GM12878 (cell line): ENCODE measurements around the gene DGKI. TPM values are rescaled to one million over a fixed set of nuclear protein-coding genes. Genes with fewer than 3 reads are reported as not detected.

Experiments
- ATAC-seq: fragments of 200-7000 bp; cut with Tn5 transposase; 3 replicates; pipeline ENCODE4 v1.9.1; 2020; ENCODE audit warnings: mild to moderate bottlenecking, moderate library complexity
- BruUV-seq: library from RNA; stranded (reverse); fragments of 400-500 nt; replicated peaks from 2 replicates; lab custom pipeline; 2021; lab: Mats Ljungman, UMichigan
- CTCF ChIA-PET: fragments of 300-600 bp; sonication (Branson Sonifier 250); formaldehyde crosslinking; extraction: SDS; loops from one replicate; lab custom pipeline; 2021; ENCODE audit warnings: inconsistent platforms; lab: Yijun Ruan, JAX
- POLR2A ChIA-PET: fragments of 350-600 bp; formaldehyde crosslinking; extraction: SDS; loops from one replicate; lab custom pipeline; 2021; ENCODE audit warnings: inconsistent platforms; lab: Charles Lee
- RAD21 ChIA-PET: fragments of 300-600 bp; sonication (Branson Sonifier 250); formaldehyde crosslinking; loops from one replicate; lab custom pipeline; 2023; ENCODE audit warnings: antibody characterized with exemption; ENCODE audit not compliant: unreplicated experiment; lab: Charles Lee
- SMC1A ChIA-PET: fragments of 300-600 bp; sonication (Branson Sonifier 250); formaldehyde crosslinking; loops from one replicate; lab custom pipeline; 2023; ENCODE audit not compliant: unreplicated experiment, uncharacterized antibody; lab: Charles Lee
- DNase-seq: peaks from one replicate; pipeline ENCODE4 v3.0.0-alpha.2; 2011; ENCODE audit warnings: low read depth, low spot score
- FAIRE-seq: peaks from 3 replicates; lab custom pipeline; 2011; peaks lifted over from hg19 to GRCh38; lab: Jason Lieb, UNC
- H2AFZ ChIP-seq: 2 replicates; pipeline ENCODE4 v1.6.0; 2011; ENCODE audit warnings: low read depth, low read length, control low read depth; ENCODE audit not compliant: control insufficient read depth
- H3K27ac ChIP-seq: 2 replicates; pipeline ENCODE4 v1.5.1; 2011; ENCODE audit warnings: control low read depth; ENCODE audit not compliant: control insufficient read depth, insufficient read depth
- H3K27me3 ChIP-seq, 2 experiments: replicated peaks in 1 of 2; 2 replicates each; pipeline versions ENCODE4 v1.6.0 to v1.6.1; 2011; ENCODE audit warnings: low read length in 1 of 2; ENCODE audit not compliant: control insufficient read depth in 2 of 2, insufficient read depth in 2 of 2
- H3K36me3 ChIP-seq, 2 experiments: 2 replicates each; pipeline ENCODE4 v1.5.1; 2011; ENCODE audit warnings: low read length in 1 of 2; ENCODE audit not compliant: control insufficient read depth in 2 of 2, insufficient read depth in 2 of 2
- H3K4me1 ChIP-seq: 2 replicates; pipeline ENCODE4 v1.6.1; 2011; ENCODE audit warnings: mild to moderate bottlenecking, low read length, moderate library complexity, mixed read lengths; ENCODE audit not compliant: control insufficient read depth, insufficient read depth
- H3K4me2 ChIP-seq: 2 replicates; pipeline ENCODE4 v1.6.0; 2011; ENCODE audit warnings: control low read depth; ENCODE audit not compliant: control insufficient read depth, insufficient read depth
- H3K4me3 ChIP-seq: fragments of 200-600 bp; sonication (generic); 2 replicates; pipeline ENCODE4 v1.5.1; 2016
- H3K79me2 ChIP-seq: 2 replicates; pipeline ENCODE4 v1.6.0; 2011; ENCODE audit warnings: low read length; ENCODE audit not compliant: control insufficient read depth, insufficient read depth
- H3K9ac ChIP-seq: 2 replicates; pipeline ENCODE4 v1.8.0; 2011; ENCODE audit warnings: low read length, control low read depth, mixed read lengths; ENCODE audit not compliant: control insufficient read depth, insufficient read depth
- H3K9me3 ChIP-seq: replicated peaks from 3 replicates; pipeline ENCODE4 v1.5.1; 2011; ENCODE audit warnings: mild to moderate bottlenecking, low read length; ENCODE audit not compliant: control insufficient read depth, insufficient read depth
- H4K20me1 ChIP-seq: 2 replicates; pipeline ENCODE4 v1.6.0; 2011; ENCODE audit not compliant: control insufficient read depth, insufficient read depth
- CBFB ChIP-seq: IDR thresholded peaks from 2 replicates; pipeline ENCODE4 v1.6.1; 2016; ENCODE audit warnings: antibody characterized with exemption, low read depth
- CHD1 ChIP-seq: IDR thresholded peaks from 2 replicates; pipeline ENCODE4 v1.6.1; 2012; ENCODE audit warnings: low read depth, low read length, improper control_type of control experiment
- ETV6 ChIP-seq, 2 experiments: fragments of 450-650 bp in 1 of 2; IDR thresholded peaks in 1 of 2; conservative IDR thresholded peaks in 1 of 2; 2 replicates each; pipeline ENCODE4 v1.6.1; 2014; ENCODE audit warnings: antibody characterized with exemption in 1 of 2, borderline replicate concordance in 1 of 2, low read depth in 1 of 2, mild to moderate bottlenecking in 1 of 2, moderate library complexity in 1 of 2
- EZH2 ChIP-seq: IDR thresholded peaks from 2 replicates; pipeline ENCODE4 v1.6.1; 2012; ENCODE audit warnings: low read depth, mild to moderate bottlenecking, control low read depth, inconsistent platforms, low read length, borderline replicate concordance; ENCODE audit not compliant: control insufficient read depth
- FOXM1 ChIP-seq: IDR thresholded peaks from 2 replicates; pipeline ENCODE4 v1.6.1; 2012; ENCODE audit warnings: low read depth, mild to moderate bottlenecking, inconsistent platforms, low read length, moderate library complexity
- HCFC1 ChIP-seq: fragments of 150-350 bp; IDR thresholded peaks from 2 replicates; pipeline ENCODE4 v1.6.1; 2014; ENCODE audit warnings: low read length
- IKZF2 ChIP-seq, 2 experiments: fragments of 450-650 bp; IDR thresholded peaks; 2 replicates each; pipeline ENCODE4 v1.6.1; 2017; ENCODE audit warnings: mild to moderate bottlenecking in 2 of 2, moderate library complexity in 2 of 2
- JUNB ChIP-seq: IDR thresholded peaks from 2 replicates; pipeline ENCODE4 v1.6.1; 2016; ENCODE audit warnings: antibody characterized with exemption, mild to moderate bottlenecking
- KAT2A ChIP-seq: conservative IDR thresholded peaks from 2 replicates; pipeline ENCODE4 v1.6.1; 2011; ENCODE audit warnings: low read depth, low read length; ENCODE audit not compliant: control insufficient read depth
- POLR2A ChIP-seq: IDR thresholded peaks from 2 replicates; pipeline ENCODE4 v1.6.1; 2011; ENCODE audit warnings: low read depth, mild to moderate bottlenecking, low read length
- RELA ChIP-seq: fragments of 450-650 bp; IDR thresholded peaks from 2 replicates; pipeline ENCODE4 v1.8.0; 2014; ENCODE audit warnings: borderline replicate concordance; ENCODE audit not compliant: partially characterized antibody
- SMAD1 ChIP-seq: fragments of 450-650 bp; IDR thresholded peaks from 2 replicates; pipeline ENCODE4 v1.6.1; 2018; ENCODE audit warnings: mild to moderate bottlenecking, low read depth; ENCODE audit not compliant: partially characterized antibody
- SREBF1 ChIP-seq: IDR thresholded peaks from 2 replicates; pipeline ENCODE4 v1.6.1; 2012; ENCODE audit warnings: mild to moderate bottlenecking, low read length
- TAF1 ChIP-seq: IDR thresholded peaks from 2 replicates; pipeline ENCODE4 v1.6.1; 2011; ENCODE audit warnings: mild to moderate bottlenecking, low read depth, low read length, borderline replicate concordance
- TCF12 ChIP-seq: IDR thresholded peaks from 2 replicates; pipeline ENCODE4 v1.6.1; 2011; ENCODE audit warnings: low read depth, mild to moderate bottlenecking, low read length
- ZNF24 ChIP-seq: fragments of 450-650 bp; IDR thresholded peaks from 2 replicates; pipeline ENCODE4 v1.6.1; 2017; ENCODE audit warnings: antibody characterized with exemption, mild to moderate bottlenecking
- WGBS: methylation state at CpG from one replicate; pipeline ENCODE4 v1.1.6; 2016; ENCODE audit warnings: low lambda C conversion rate; ENCODE audit not compliant: insufficient replicate concordance, insufficient coverage; ENCODE audit errors: missing lambda C conversion rate; 5-methylcytosine and 5-hydroxymethylcytosine counted together
- in situ Hi-C: fragments of 300-500 bp; cut with MboI; formaldehyde crosslinking; loops from 9 replicates; pipeline ENCODE4 v1.14.3; 2018; ENCODE audit warnings: mixed read lengths
- intact Hi-C: fragments of 100-400 bp; cut with micrococcal nuclease; formaldehyde crosslinking; loops from one replicate; pipeline ENCODE4 v1.14.2; 2022; ENCODE audit not compliant: unreplicated experiment
- polyA plus RNA-seq, 11 experiments: library from polyadenylated mRNA; depleted of rRNA in 4 of 11; unstranded in 6 of 11; stranded (reverse) in 5 of 11; fragments of >200 nt; fragmentation: Nextera tagmentation in 4 of 11; fragmentation: Illumina TruSeq in 1 of 11; extraction: Ambion mirVana in 4 of 11; extraction: Trizol in 1 of 11; gene quantifications; 1 replicate in 1 of 11; 2 replicates in 10 of 11; pipeline versions ENCODE4 v1.2.1 to v1.2.3, GENCODE V29; 2011 to 2016; ENCODE audit warnings: inconsistent platforms in 2 of 11, missing spikeins in 2 of 11, low read depth in 1 of 11
- total RNA-seq, 4 experiments: library from RNA; depleted of rRNA in 3 of 4; stranded (reverse); fragments of >200 nt in 3 of 4; fragmentation: Illumina TruSeq in 1 of 4; extraction: Trizol in 1 of 4; gene quantifications; 2 replicates each; pipeline versions ENCODE4 v1.2.1 to v1.2.3, GENCODE V29; 2013 to 2021
- TF ChIP-seq, protein P1 (sequence below): IDR thresholded peaks from 2 replicates; pipeline ENCODE4 v1.6.1; 2011; ENCODE audit warnings: low read depth, low read length, improper control_type of control experiment, borderline replicate concordance
- TF ChIP-seq, protein P2 (sequence below): IDR thresholded peaks from 2 replicates; pipeline ENCODE4 v1.6.1; 2012; ENCODE audit warnings: low read depth, low read length, improper control_type of control experiment
- TF ChIP-seq, protein P3 (sequence below): fragments of 450-650 bp; formaldehyde crosslinking; IDR thresholded peaks from 2 replicates; pipeline ENCODE4 v1.4.0; 2022; ENCODE audit warnings: mild to moderate bottlenecking, moderate library complexity
- TF ChIP-seq, protein P4 (sequence below): fragments of 450-650 bp; IDR thresholded peaks from 2 replicates; pipeline ENCODE4 v1.6.1; 2016; ENCODE audit warnings: mild to moderate bottlenecking

DGKI gene
- total and polyA plus RNA-seq, 10 of the 15 experiments (the other 5 are each of a cell fraction or from before 2014, with no cell fraction given), result 10.4 to 37.1 (median 22.1) TPM

DNA sequence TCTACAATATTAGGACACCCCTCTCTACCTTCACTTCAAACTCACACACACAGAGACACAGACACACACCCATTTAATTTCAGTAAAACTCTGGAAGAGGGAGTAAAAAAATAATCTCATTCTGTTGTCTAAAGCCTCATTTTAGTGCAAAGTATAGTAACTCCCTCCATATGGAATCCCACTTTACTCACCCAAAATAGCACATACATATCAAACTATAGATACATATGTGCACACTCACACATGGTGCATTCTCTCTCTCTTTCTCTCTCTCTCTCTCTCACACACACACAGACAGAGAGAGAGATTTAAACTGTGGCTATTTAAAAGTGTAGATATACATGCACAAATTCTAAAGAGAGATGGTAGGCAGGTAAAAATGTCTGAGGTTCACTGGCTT, 323.6 kb downstream of the DGKI start (continued):
- TF ChIP-seq CBFB, result no peak
- no peak for TF ChIP-seq SREBF1
- TF ChIP-seq, protein P1, sequence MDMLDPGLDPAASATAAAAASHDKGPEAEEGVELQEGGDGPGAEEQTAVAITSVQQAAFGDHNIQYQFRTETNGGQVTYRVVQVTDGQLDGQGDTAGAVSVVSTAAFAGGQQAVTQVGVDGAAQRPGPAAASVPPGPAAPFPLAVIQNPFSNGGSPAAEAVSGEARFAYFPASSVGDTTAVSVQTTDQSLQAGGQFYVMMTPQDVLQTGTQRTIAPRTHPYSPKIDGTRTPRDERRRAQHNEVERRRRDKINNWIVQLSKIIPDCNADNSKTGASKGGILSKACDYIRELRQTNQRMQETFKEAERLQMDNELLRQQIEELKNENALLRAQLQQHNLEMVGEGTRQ, result no peak
- no peak for TF ChIP-seq HCFC1
- TF ChIP-seq TAF1, result no peak
- TF ChIP-seq, protein P2, sequence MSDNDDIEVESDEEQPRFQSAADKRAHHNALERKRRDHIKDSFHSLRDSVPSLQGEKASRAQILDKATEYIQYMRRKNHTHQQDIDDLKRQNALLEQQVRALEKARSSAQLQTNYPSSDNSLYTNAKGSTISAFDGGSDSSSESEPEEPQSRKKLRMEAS, result no peak
- no peak for TF ChIP-seq CHD1
- TF ChIP-seq EZH2, result no peak
- TF ChIP-seq, all 136 proteins: peak for 0

DNA sequence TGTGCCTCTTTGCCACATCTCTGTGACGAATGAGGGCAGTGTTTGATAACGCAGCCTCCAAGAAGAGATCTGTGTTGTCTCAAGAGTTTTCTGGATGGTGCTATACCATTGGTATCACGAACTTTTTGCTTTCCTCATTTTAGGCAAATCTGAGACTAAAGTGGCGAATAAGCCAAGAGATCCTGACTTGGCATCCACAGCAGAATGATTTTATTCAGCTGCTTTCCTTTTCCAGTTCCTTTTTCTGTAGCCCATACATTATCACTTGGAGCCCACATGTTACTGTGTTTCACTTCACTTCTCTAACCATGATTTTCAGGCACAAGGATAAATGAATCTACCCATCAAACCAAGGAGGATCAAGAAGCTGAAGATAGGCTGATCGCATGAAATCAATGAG, 325.3 kb downstream of the DGKI start:
- Histone ChIP-seq H3K9me3 (no peaks in the 10 kb centered on the region), H3K4me2 (no peak overlapping the region), H3K4me1 (no peaks in the 10 kb centered on the region)
- POLR2A ChIA-PET, result no interaction called here
- WGBS, result 21% methylated on average over 5 of the region's 5 CpGs
- in situ Hi-C loops, result no loop called here
- no TSS peak for BruUV-seq
- intact Hi-C loops, result no loop called here
- SMC1A ChIA-PET, result interaction anchor here (1.3 kb wide), 1 partner anchor 53 kb away, joined by 3 read pairs; no protein-coding TSS in a partner anchor
- TF ChIP-seq FOXM1 (no peak), SMAD1 (no peak), RELA (no peak), ZNF24 (no peak), POLR2A (no peak), SREBF1 (no peak), TCF12 (no peak), KAT2A (no peak), JUNB (no peak), IKZF2 (IDR thresholded peaks at IDR 0.05) (no peak), ETV6 (conservative IDR thresholded peaks at IDR 0.05 in 1 of 2, IDR thresholded peaks at IDR 0.05 in 1 of 2; ENCODE audit: borderline replicate concordance in 1 of 2, low read depth in 1 of 2) (no peak)
- TF ChIP-seq, protein P2, result no peak
- TF ChIP-seq, protein P3, sequence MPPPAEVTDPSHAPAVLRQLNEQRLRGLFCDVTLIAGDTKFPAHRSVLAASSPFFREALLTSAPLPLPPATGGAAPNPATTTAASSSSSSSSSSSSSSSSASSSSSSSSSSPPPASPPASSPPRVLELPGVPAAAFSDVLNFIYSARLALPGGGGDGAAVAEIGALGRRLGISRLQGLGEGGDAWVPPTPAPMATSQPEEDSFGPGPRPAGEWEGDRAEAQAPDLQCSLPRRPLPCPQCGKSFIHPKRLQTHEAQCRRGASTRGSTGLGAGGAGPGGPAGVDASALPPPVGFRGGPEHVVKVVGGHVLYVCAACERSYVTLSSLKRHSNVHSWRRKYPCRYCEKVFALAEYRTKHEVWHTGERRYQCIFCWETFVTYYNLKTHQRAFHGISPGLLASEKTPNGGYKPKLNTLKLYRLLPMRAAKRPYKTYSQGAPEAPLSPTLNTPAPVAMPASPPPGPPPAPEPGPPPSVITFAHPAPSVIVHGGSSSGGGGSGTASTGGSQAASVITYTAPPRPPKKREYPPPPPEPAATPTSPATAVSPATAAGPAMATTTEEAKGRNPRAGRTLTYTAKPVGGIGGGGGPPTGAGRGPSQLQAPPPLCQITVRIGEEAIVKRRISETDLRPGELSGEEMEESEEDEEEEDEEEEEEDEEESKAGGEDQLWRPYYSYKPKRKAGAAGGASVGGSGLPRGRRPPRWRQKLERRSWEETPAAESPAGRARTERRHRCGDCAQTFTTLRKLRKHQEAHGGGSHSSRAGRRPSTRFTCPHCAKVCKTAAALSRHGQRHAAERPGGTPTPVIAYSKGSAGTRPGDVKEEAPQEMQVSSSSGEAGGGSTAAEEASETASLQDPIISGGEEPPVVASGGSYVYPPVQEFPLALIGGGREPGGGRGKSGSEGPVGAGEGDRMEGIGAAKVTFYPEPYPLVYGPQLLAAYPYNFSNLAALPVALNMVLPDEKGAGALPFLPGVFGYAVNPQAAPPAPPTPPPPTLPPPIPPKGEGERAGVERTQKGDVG, result no peak
- TF ChIP-seq, protein P4, sequence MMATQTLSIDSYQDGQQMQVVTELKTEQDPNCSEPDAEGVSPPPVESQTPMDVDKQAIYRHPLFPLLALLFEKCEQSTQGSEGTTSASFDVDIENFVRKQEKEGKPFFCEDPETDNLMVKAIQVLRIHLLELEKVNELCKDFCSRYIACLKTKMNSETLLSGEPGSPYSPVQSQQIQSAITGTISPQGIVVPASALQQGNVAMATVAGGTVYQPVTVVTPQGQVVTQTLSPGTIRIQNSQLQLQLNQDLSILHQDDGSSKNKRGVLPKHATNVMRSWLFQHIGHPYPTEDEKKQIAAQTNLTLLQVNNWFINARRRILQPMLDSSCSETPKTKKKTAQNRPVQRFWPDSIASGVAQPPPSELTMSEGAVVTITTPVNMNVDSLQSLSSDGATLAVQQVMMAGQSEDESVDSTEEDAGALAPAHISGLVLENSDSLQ, result no peak
- TF ChIP-seq, all 136 proteins: peak for 0
- no peak for ATAC-seq
- Histone ChIP-seq H2AFZ (no peak overlapping the region), H3K36me3 (no peaks in the 10 kb centered on the region), H3K4me3 (no peak overlapping the region), H3K27ac (no peak overlapping the region), H3K79me2 (no peaks in the 10 kb centered on the region), H4K20me1 (no peaks in the 10 kb centered on the region), H3K9ac (no peak overlapping the region), H3K27me3 (no peaks in the 10 kb centered on the region)
- FAIRE-seq, result no peak
- DNase-seq, result no peak
- RAD21 ChIA-PET, result no interaction called here
- CTCF ChIA-PET, result no interaction called here
